ENCODE results near the gene ARMC3.

GRCh38 chr10:22954970-22955369 lies 27.1 kb downstream of the ARMC3 start:
- TF ChIP-seq, protein P1, sequence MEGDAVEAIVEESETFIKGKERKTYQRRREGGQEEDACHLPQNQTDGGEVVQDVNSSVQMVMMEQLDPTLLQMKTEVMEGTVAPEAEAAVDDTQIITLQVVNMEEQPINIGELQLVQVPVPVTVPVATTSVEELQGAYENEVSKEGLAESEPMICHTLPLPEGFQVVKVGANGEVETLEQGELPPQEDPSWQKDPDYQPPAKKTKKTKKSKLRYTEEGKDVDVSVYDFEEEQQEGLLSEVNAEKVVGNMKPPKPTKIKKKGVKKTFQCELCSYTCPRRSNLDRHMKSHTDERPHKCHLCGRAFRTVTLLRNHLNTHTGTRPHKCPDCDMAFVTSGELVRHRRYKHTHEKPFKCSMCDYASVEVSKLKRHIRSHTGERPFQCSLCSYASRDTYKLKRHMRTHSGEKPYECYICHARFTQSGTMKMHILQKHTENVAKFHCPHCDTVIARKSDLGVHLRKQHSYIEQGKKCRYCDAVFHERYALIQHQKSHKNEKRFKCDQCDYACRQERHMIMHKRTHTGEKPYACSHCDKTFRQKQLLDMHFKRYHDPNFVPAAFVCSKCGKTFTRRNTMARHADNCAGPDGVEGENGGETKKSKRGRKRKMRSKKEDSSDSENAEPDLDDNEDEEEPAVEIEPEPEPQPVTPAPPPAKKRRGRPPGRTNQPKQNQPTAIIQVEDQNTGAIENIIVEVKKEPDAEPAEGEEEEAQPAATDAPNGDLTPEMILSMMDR (IDR thresholded peaks at IDR 0.05; ENCODE audit: low read depth, low read length, poor library complexity, severe bottlenecking): no peak
- TF ChIP-seq EZH2phosphoT487 (IDR thresholded peaks at IDR 0.05; ENCODE audit: borderline replicate concordance, low read length): no peak

All from DOHH2 (cell line).